ENCODE results near the gene CREBRF. TPM values are rescaled to one million over a fixed set of nuclear protein-coding genes. Genes with fewer than 3 reads are reported as not detected.

Gene CREBRF
- total RNA-seq, 2 experiments from 2014 or later: 92.7 to 99.6 TPM

DNA sequence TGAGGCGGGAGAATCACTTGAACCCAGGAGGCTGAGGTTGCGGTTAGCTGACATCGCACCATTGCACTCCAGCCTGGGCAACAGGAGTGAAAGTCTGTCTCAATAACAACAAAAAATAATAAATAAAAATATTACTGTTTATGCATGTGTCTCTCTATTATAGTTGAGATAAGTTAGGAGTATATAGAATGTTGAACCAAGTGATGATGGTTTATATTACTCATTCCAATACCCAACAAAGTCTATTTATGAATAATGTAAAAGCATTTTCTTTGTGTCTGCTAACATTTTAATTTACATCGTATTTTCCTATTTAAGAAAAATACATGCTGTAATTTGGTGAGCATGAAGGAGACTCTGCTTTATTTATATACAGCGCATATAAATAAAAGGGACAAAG lies 35.8 kb downstream of the CREBRF start:
- H3K36me3 ChIP-seq (ENCODE audit: insufficient read depth, low read length): peaks cover 34% of the 10 kb centered on the region
- peaks cover 56% of the 10 kb centered on the region for H3K36me3 Mint-ChIP-seq (ENCODE audit: low read depth)
- CTCF ChIA-PET: no interaction called here

DNA sequence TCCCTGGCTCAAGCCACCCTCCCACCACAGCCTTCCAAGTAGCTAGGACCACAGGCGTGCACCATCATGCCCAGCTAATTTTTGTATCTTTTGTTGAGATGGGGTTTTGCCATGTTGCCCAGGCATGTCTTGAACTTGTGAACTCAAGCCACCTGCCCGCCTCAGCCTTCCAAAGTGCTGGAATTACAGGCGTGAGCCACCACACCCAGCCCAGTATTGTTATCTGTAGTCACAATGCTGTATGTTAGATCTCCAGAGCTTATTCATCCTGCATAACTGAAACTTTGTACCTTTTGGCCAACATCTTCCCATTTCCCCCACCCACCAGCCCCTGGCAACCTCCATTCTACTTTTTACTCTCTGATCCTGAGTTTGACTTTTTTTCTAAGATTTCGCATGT lies 37.5 kb downstream of the CREBRF start:
- TF ChIP-seq, protein P1, sequence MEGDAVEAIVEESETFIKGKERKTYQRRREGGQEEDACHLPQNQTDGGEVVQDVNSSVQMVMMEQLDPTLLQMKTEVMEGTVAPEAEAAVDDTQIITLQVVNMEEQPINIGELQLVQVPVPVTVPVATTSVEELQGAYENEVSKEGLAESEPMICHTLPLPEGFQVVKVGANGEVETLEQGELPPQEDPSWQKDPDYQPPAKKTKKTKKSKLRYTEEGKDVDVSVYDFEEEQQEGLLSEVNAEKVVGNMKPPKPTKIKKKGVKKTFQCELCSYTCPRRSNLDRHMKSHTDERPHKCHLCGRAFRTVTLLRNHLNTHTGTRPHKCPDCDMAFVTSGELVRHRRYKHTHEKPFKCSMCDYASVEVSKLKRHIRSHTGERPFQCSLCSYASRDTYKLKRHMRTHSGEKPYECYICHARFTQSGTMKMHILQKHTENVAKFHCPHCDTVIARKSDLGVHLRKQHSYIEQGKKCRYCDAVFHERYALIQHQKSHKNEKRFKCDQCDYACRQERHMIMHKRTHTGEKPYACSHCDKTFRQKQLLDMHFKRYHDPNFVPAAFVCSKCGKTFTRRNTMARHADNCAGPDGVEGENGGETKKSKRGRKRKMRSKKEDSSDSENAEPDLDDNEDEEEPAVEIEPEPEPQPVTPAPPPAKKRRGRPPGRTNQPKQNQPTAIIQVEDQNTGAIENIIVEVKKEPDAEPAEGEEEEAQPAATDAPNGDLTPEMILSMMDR (IDR thresholded peaks at IDR 0.05): no peak
- H3K4me3 Mint-ChIP-seq: no peak overlapping the region
- intact Hi-C loops (cut with DNase I, micrococcal nuclease): loop anchor here in 1 of 2 experiments (5.0 kb wide), 1 partner anchor 36 kb away; the partner anchor contains the start of gene CREBRF

More for the DNA sequence above, 35.8 kb downstream of the CREBRF start:
- Mint-ChIP-seq H3K27me3 (no peaks in the 10 kb centered on the region), H3K4me1 (ENCODE audit: low read depth) (peaks cover 43% of the 10 kb centered on the region), H3K27ac (no peak overlapping the region), H3K4me3 (no peak overlapping the region), H3K9me3 (no peaks in the 10 kb centered on the region)
- no peaks in the 10 kb centered on the region for H3K27me3 ChIP-seq (ENCODE audit: control insufficient read depth in 1 of 2, insufficient read depth in 2 of 2, low read length in 2 of 2)
- ATAC-seq (ENCODE audit: poor library complexity) (no peak), DNase-seq (no peak)
- intact Hi-C loops (cut with DNase I, micrococcal nuclease): loop anchor here in 1 of 2 experiments (5.0 kb wide), 1 partner anchor 35 kb away; the partner anchor contains the start of gene CREBRF
- H3K9me3 ChIP-seq (ENCODE audit: control insufficient read depth in 1 of 2, insufficient read depth in 1 of 2, low read length in 2 of 2): no peaks in the 10 kb centered on the region
- H3K4me3 ChIP-seq (ENCODE audit: low read length): no peak overlapping the region
- TF ChIP-seq, protein P1 (IDR thresholded peaks at IDR 0.05): no peak
- POLR2A ChIA-PET: no interaction called here
- no peaks in the 10 kb centered on the region for H3K4me1 ChIP-seq (ENCODE audit: insufficient read depth, low read length)
- no peak overlapping the region for H3K27ac ChIP-seq (ENCODE audit: low read depth in 1 of 2, low read length in 2 of 2)

DNA sequence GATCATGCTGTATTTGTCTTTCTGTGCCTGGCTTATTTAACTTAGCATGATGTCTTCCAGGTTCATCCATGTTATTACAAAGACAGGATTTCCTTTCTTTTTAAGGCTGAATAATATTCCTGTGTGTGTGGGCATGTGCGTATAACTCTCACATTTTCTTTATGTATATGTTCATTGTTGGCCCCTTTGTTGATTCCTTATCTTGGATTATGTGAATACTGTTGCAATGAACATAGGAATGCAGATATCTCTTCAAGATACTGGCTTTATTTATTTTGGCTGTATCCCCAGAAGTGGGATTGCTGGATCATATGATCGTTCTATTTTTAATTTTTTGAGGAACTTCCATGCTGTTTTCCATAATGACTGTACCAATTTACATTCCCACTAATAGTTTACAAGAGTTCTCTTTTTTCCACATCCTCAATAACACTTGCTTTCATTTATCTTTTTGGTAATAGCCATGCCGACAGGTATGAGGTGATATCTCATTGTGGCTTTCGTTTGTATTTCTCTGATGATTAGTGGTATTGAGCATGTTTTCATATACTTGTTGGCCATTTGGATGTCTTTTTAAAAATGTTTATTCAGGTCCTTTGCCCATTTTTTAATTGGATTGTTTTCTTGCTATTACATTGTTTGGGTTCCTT lies 38.0 kb downstream of the CREBRF start:
- H3K27ac Mint-ChIP-seq: peak overlapping the region; percentile 74
- no peaks in the 10 kb centered on the region for H3K27me3 Mint-ChIP-seq
- H3K4me3 Mint-ChIP-seq: no peak overlapping the region
- H3K9me3 Mint-ChIP-seq: no peaks in the 10 kb centered on the region
- no peak for ATAC-seq (ENCODE audit: poor library complexity)
- Histone ChIP-seq H3K9me3 (ENCODE audit: control insufficient read depth in 1 of 2, insufficient read depth in 1 of 2, low read length in 2 of 2) (no peaks in the 10 kb centered on the region), H3K27me3 (ENCODE audit: control insufficient read depth in 1 of 2, insufficient read depth in 2 of 2, low read length in 2 of 2) (no peaks in the 10 kb centered on the region), H3K27ac (ENCODE audit: low read depth in 1 of 2, low read length in 2 of 2) (no peak overlapping the region), H3K4me3 (ENCODE audit: low read length) (no peak overlapping the region), H3K36me3 (ENCODE audit: insufficient read depth, low read length) (peaks cover 25% of the 10 kb centered on the region), H3K4me1 (ENCODE audit: insufficient read depth, low read length) (peaks cover 8% of the 10 kb centered on the region)
- TF ChIP-seq, protein P1 (IDR thresholded peaks at IDR 0.05): no peak
- H3K36me3 Mint-ChIP-seq (ENCODE audit: low read depth): peaks cover 57% of the 10 kb centered on the region
- peaks cover 65% of the 10 kb centered on the region for H3K4me1 Mint-ChIP-seq (ENCODE audit: low read depth)
- ChIA-PET POLR2A (no interaction called here), CTCF (no interaction called here)
- DNase-seq: no peak
- intact Hi-C loops (cut with DNase I, micrococcal nuclease): loop anchor here in 1 of 2 experiments (5.0 kb wide), 1 partner anchor 37 kb away; the partner anchor contains the start of gene CREBRF

More for the DNA sequence above, 37.5 kb downstream of the CREBRF start:
- ChIA-PET CTCF (no interaction called here), POLR2A (interaction anchor here (1.0 kb wide), 1 partner anchor 36 kb away, joined by 3 read pairs; no protein-coding TSS in a partner anchor)
- Histone ChIP-seq H3K4me1 (ENCODE audit: insufficient read depth, low read length) (peaks cover 4% of the 10 kb centered on the region), H3K27me3 (ENCODE audit: control insufficient read depth in 1 of 2, insufficient read depth in 2 of 2, low read length in 2 of 2) (no peaks in the 10 kb centered on the region), H3K4me3 (ENCODE audit: low read length) (no peak overlapping the region), H3K27ac (ENCODE audit: low read depth in 1 of 2, low read length in 2 of 2) (no peak overlapping the region), H3K36me3 (ENCODE audit: insufficient read depth, low read length) (peaks cover 25% of the 10 kb centered on the region), H3K9me3 (ENCODE audit: control insufficient read depth in 1 of 2, insufficient read depth in 1 of 2, low read length in 2 of 2) (no peaks in the 10 kb centered on the region)
- H3K27me3 Mint-ChIP-seq: no peaks in the 10 kb centered on the region
- no peak for DNase-seq
- peak overlapping the region; percentile 74 for H3K27ac Mint-ChIP-seq
- peaks cover 60% of the 10 kb centered on the region for H3K36me3 Mint-ChIP-seq (ENCODE audit: low read depth)
- peaks cover 59% of the 10 kb centered on the region for H3K4me1 Mint-ChIP-seq (ENCODE audit: low read depth)
- no peaks in the 10 kb centered on the region for H3K9me3 Mint-ChIP-seq
- no peak for ATAC-seq (ENCODE audit: poor library complexity)

Data from CD4-positive, alpha-beta T cell (primary cell).